Natural killer cell (primary cell): ENCODE measurements around the gene ZNF628. TPM values are rescaled to one million over a fixed set of nuclear protein-coding genes. Genes with fewer than 3 reads are reported as not detected.

ENCODE experiments used
- ATAC-seq, 3 donors: fragments of 150-1000 bp in 2 of 3; fragments of 200-7000 bp in 1 of 3; cut with Tn5 transposase; 1 replicate in 1 of 3; 2 replicates in 2 of 3; pipeline ENCODE4 v1.10.0; 2021; ENCODE audit warnings: mild to moderate bottlenecking in 2 of 3, moderate library complexity in 2 of 3
- DNase-seq, 2 donors: peaks; one replicate each; pipeline versions ENCODE4 v3.0.0 to v3.0.0-alpha.2; 2013 to 2021; ENCODE audit warnings: mixed read lengths in 1 of 2
- H3K27ac ChIP-seq: one replicate; pipeline ENCODE4 v1.5.1; 2013; ENCODE audit warnings: mild to moderate bottlenecking, low read length
- H3K27me3 ChIP-seq: one replicate; pipeline ENCODE4 v1.6.1; 2013; ENCODE audit warnings: low read length; ENCODE audit not compliant: control insufficient read depth, insufficient read depth
- H3K36me3 ChIP-seq: one replicate; pipeline ENCODE4 v1.6.1; 2013; ENCODE audit warnings: low read length; ENCODE audit not compliant: control insufficient read depth, insufficient read depth
- H3K4me1 ChIP-seq: one replicate; pipeline ENCODE4 v1.6.1; 2013; ENCODE audit warnings: low read length; ENCODE audit not compliant: control insufficient read depth, insufficient read depth
- H3K4me3 ChIP-seq: one replicate; pipeline ENCODE4 v1.5.1; 2013; ENCODE audit warnings: low read length
- H3K9me3 ChIP-seq: one replicate; pipeline ENCODE4 v1.6.1; 2013; ENCODE audit warnings: low read length; ENCODE audit not compliant: control insufficient read depth, insufficient read depth
- H3K27ac Mint-ChIP-seq, 2 donors: one replicate each; pipeline ENCODE4 v1.8.0; 2022; ENCODE audit warnings: mild to moderate bottlenecking in 2 of 2, mixed read lengths in 2 of 2, moderate library complexity in 1 of 2
- H3K27me3 Mint-ChIP-seq, 2 donors: one replicate each; pipeline ENCODE4 v1.8.0; 2022; ENCODE audit warnings: low read depth in 2 of 2, mixed read lengths in 2 of 2
- H3K36me3 Mint-ChIP-seq: one replicate; pipeline ENCODE4 v1.8.0; 2022; ENCODE audit warnings: mixed read lengths
- H3K4me1 Mint-ChIP-seq, 2 donors: one replicate each; pipeline ENCODE4 v1.8.0; 2022; ENCODE audit warnings: mixed read lengths in 2 of 2
- H3K4me3 Mint-ChIP-seq: one replicate; pipeline ENCODE4 v1.8.0; 2022; ENCODE audit warnings: mild to moderate bottlenecking, moderate library complexity, mixed read lengths
- H3K9me3 Mint-ChIP-seq, 2 donors: one replicate each; pipeline ENCODE4 v1.8.0; 2022; ENCODE audit warnings: mixed read lengths in 2 of 2
- WGBS: methylation state at CpG from one replicate; pipeline ENCODE4 v1.1.7; 2013; ENCODE audit warnings: missing lambda C conversion rate; ENCODE audit not compliant: insufficient coverage; 5-methylcytosine and 5-hydroxymethylcytosine counted together
- intact Hi-C: fragments of 100-400 bp; cut with micrococcal nuclease; formaldehyde crosslinking; loops from one replicate; pipeline ENCODE4 v1.14.2; 2022
- total RNA-seq, 4 donors: library from RNA; stranded (reverse); fragments of 120-200 nt in 1 of 4; gene quantifications; one replicate each; pipeline versions ENCODE4 v1.2.3 to v1.2.4, GENCODE V29; 2013 to 2022
- TF ChIP-seq, protein P1 (sequence below): fragments of 200-600 bp; IDR thresholded peaks from one replicate; pipeline ENCODE4 v1.8.0; 2022; ENCODE audit warnings: antibody characterized with exemption

ZNF628 gene
- total RNA-seq, 3 donors from 2014 or later (not counting 1 experiment from before 2014, with no cell fraction given): 20.8 to 28.7 (median 24.1) TPM

DNA sequence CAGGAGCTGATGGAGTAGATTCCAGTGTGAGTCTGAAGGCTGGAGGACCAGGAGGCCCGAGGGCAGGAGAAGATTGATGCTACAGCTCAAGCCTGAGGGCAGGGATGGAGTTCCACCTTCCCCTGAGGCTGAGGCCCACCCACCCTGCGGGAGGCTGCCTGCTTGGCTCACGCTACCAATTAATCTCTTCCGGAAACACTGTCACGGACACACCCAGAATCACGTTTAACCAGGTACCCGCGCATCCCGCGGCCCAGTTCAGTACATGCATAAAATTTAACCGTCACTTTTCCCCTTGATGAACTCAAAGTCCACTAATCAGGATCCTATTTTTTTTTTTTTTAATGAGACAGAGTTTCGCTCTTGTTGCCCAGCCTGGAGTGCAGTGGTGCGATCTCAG lies 5.2 kb upstream of the ZNF628 start:
- H3K4me3 ChIP-seq: no peak overlapping the region
- DNase-seq (no peak), ATAC-seq (no peak)
- Mint-ChIP-seq H3K27me3 (peaks cover 0 to 2% of the 10 kb centered on the region in 2 donors), H3K4me3 (no peak overlapping the region), H3K4me1 (peaks cover 0 to 10% of the 10 kb centered on the region in 2 donors), H3K36me3 (no peaks in the 10 kb centered on the region), H3K9me3 (no peaks in the 10 kb centered on the region), H3K27ac (no peak overlapping the region)
- H3K4me1 ChIP-seq: peaks cover 11% of the 10 kb centered on the region
- H3K36me3 ChIP-seq: no peaks in the 10 kb centered on the region
- TF ChIP-seq, protein P1, sequence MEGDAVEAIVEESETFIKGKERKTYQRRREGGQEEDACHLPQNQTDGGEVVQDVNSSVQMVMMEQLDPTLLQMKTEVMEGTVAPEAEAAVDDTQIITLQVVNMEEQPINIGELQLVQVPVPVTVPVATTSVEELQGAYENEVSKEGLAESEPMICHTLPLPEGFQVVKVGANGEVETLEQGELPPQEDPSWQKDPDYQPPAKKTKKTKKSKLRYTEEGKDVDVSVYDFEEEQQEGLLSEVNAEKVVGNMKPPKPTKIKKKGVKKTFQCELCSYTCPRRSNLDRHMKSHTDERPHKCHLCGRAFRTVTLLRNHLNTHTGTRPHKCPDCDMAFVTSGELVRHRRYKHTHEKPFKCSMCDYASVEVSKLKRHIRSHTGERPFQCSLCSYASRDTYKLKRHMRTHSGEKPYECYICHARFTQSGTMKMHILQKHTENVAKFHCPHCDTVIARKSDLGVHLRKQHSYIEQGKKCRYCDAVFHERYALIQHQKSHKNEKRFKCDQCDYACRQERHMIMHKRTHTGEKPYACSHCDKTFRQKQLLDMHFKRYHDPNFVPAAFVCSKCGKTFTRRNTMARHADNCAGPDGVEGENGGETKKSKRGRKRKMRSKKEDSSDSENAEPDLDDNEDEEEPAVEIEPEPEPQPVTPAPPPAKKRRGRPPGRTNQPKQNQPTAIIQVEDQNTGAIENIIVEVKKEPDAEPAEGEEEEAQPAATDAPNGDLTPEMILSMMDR: no peak
- no peak overlapping the region for H3K27ac ChIP-seq
- no peaks in the 10 kb centered on the region for H3K27me3 ChIP-seq
- intact Hi-C loops: no loop called here
- 91% methylated on average over 13 of the region's 13 CpGs for WGBS
- no peaks in the 10 kb centered on the region for H3K9me3 ChIP-seq

DNA sequence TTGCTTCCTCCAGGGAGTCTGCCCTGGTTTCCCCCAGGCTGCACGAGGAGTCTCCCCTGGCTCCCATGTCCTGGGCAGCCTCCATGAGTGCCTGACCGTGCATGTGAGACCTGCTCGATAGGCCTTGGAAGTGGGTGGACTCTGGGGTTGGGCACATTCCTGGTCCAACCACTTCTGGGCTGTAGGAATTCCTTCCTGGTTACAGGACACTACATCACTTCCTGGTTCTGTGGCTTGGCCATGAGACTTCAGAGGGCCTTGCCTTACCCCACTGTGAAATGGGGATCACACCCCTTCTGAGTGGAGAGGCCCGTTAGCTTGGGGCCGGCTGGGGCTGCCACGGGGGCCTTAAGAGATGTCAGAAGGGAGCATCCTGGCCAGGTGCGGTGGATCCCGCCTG lies 4.0 kb upstream of the ZNF628 start:
- H3K36me3 Mint-ChIP-seq: no peaks in the 10 kb centered on the region
- Histone ChIP-seq H3K4me1 (peaks cover 18% of the 10 kb centered on the region), H3K27ac (no peak overlapping the region), H3K4me3 (no peak overlapping the region), H3K9me3 (no peaks in the 10 kb centered on the region), H3K27me3 (no peaks in the 10 kb centered on the region), H3K36me3 (no peaks in the 10 kb centered on the region)
- H3K27me3 Mint-ChIP-seq: no peaks in the 10 kb centered on the region
- peaks cover 5 to 15% of the 10 kb centered on the region in 2 donors for H3K4me1 Mint-ChIP-seq
- intact Hi-C loops: no loop called here
- TF ChIP-seq, protein P1: no peak
- H3K4me3 Mint-ChIP-seq: no peak overlapping the region
- ATAC-seq (no peak), DNase-seq (no peak)
- H3K27ac Mint-ChIP-seq: no peak overlapping the region
- H3K9me3 Mint-ChIP-seq: no peaks in the 10 kb centered on the region
- WGBS: 96% methylated on average over 8 of the region's 8 CpGs

DNA sequence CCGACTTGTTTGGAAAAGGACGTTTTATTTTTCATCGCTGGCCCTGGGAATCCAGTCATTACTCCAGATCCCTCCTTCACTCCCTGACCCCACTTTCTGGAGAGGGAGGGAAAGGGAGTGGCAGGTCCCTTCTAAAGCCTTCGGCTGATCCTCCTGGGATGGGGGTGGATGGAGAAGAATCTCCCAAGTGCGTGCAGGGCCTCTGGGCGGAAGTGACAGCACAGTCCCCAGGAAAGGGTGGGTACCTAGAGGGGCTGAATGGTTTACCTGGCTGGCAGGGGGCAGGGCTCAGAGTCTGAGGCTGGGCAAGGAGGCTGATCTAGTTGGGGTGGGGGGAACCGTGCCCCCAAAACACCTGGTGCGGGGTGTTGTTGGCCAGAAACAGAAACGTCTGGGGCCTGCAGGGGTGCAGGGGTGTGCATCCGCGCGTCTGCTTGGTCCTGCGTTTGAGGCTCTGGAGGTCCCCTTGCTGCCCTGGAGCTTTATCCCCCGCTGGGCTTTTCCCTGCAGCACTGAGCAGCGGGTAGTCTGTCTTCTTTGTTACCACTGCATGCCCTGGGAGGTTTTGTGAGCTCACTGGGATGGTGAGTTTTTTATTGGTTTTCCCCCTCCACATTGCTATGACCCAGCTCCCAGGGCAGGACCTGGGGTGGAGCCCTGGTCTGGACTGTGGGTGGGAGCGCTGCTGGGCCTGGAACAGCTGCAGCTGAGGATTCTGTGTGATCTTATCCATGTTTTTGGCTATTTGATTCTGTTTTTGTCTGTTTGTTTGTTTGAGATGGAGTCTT lies 3.0 kb upstream of the ZNF628 start:
- Histone ChIP-seq H3K27ac (no peak overlapping the region), H3K9me3 (no peaks in the 10 kb centered on the region), H3K27me3 (no peaks in the 10 kb centered on the region), H3K36me3 (no peaks in the 10 kb centered on the region), H3K4me3 (no peak overlapping the region), H3K4me1 (peaks cover 20% of the 10 kb centered on the region)
- TF ChIP-seq, protein P1: no peak
- 91% methylated on average over 14 of the region's 16 CpGs for WGBS
- DNase-seq: no peak
- H3K27me3 Mint-ChIP-seq: no peaks in the 10 kb centered on the region
- peaks cover 14 to 20% of the 10 kb centered on the region in 2 donors for H3K4me1 Mint-ChIP-seq
- no peak overlapping the region for H3K4me3 Mint-ChIP-seq
- intact Hi-C loops: no loop called here
- ATAC-seq: no peak
- no peak overlapping the region for H3K27ac Mint-ChIP-seq
- no peaks in the 10 kb centered on the region for H3K9me3 Mint-ChIP-seq
- no peaks in the 10 kb centered on the region for H3K36me3 Mint-ChIP-seq
